Frontal cortex (tissue), 4 donors: ENCODE measurements around the gene DCUN1D1. TPM values are rescaled to one million over a fixed set of nuclear protein-coding genes. Genes with fewer than 3 reads are reported as not detected.
A peak's percentile ranks its signal among the peaks of the same experiment; 100 is the strongest.
"Not testable (repeated sequence)": the region's sequence is repeated elsewhere in the genome, so short reads cannot be mapped to it uniquely, and the experiment has no call there.

Source experiments
- DNase-seq, 2 donors: peaks; one replicate each; pipeline ENCODE4 v3.0.0; 2012; ENCODE audit warnings: low spot score in 2 of 2
- FAIRE-seq: peaks from 2 replicates; lab custom pipeline; 2012; peaks lifted over from hg19 to GRCh38; lab: Jason Lieb, UNC
- total RNA-seq: library from RNA; depleted of rRNA; stranded (reverse); fragments of >200 nt; gene quantifications from one replicate; pipeline ENCODE4 v1.2.3, GENCODE V29; 2014
- donor health status: control.
- donor health status: control.
- donor health status: control.

DCUN1D1 gene
- total RNA-seq = 60.3 TPM

GRCh38 chr3:182980204-182981037 is at the start of gene DCUN1D1:
Gene DCUN1D1 (minus strand): TSS chr3:182980538. CDS start chr3:182980489, 49 bp downstream.
- DNase-seq (peak; percentile 88 to 91), FAIRE-seq (no peak)

DNA sequence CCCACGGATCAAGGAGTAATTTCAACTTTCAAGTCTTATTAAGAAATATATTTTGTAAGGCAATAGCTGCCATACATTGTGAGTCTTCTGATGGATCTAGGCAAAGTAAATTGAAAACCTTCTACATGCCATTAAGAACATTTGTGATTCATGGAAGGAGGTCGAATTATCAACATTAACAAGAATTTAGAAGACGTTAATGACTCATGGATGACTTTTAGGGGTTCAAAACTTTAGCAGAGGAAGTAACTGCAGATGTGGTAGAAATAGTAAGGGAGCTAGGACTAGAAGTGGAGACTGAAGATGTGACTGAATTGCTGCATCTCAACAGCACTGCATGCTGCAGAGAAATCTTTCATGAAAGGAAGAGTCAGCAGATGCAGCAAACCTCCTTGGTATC is 48.1 kb upstream of the DCUN1D1 start:
- DNase-seq = no peak
- FAIRE-seq = no peak

GRCh38 chr3:183027276-183027675 is 46.9 kb upstream of the DCUN1D1 start:
- no peak for DNase-seq
- no peak for FAIRE-seq

DNA sequence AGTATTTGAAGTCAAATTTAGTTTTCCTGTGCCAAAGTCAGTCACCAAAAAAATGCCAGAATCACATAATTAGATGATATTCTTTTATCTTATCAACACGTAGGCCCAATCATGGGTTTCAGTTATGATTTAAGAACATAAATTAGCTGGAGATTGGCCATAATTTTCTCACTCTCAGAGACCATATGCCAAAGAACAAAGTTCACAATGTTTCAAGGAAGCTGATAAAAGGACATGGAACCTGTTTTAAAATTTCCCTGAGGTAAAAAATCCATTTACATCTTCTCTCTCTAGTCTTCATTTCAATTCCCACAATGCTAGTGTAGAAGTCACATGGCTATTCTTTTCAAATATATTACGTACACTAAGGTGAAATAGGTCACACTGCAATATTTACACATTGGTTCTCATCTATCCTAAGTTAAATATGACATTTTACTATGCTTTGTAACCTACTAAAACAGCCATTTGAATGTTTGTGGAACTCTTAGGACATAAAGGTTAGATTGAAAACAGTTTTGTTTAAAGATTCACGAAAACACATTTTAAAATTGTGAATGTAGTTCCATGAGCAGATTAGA is 42.7 kb upstream of the DCUN1D1 start:
- FAIRE-seq (no peak), DNase-seq (no peak)

- no peak for DNase-seq
- FAIRE-seq = no peak
Observed at GRCh38 chr3:183018421-183019192, 38.3 kb upstream of the DCUN1D1 start.

GRCh38 chr3:183015185-183015584 is 34.8 kb upstream of the DCUN1D1 start:
- DNase-seq (no peak), FAIRE-seq (no peak)

- FAIRE-seq (no peak), DNase-seq (no peak)
Observed at GRCh38 chr3:183013856-183014255, 33.5 kb upstream of the DCUN1D1 start.

DNA sequence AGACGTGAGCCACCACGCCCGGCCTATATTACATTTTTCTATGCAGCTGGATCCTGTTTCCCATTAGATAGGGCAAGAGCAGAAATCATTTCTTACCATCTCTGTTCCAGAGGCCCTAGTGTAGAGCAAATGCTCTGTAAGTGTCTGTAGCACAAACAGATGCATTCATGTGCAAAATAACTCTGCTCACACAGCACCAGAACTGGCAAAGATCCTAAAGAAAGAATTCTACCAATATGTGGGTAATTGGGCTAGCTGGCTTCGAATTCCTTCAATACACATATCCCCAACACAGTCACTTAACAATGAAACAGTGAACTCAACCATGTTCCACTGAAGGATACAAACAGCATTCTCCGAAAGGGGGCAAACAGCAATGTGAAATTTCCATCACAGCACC is 32.7 kb upstream of the DCUN1D1 start:
- FAIRE-seq (no peak), DNase-seq (no peak)

DNA sequence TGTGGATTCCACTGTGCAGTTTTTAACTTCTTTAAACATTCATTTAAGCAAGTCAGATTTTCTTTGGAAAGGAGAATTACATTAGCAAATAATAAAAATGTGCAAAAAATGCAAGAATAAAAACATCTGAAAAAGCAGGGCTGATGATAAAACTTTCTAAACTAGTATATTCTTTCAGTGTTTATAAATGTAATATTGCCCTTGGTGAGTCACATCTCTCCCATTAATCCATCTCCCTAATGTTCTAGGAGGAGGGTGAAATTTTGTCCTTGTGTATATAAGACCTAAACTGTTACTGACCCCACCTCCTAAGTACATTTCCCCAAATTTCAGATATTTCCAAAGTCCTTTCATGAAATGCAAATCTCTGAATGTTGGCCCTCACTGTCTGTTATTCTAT is 28.5 kb upstream of the DCUN1D1 start:
- no peak for DNase-seq
- FAIRE-seq = no peak

GRCh38 chr3:183008303-183008702 is 28.0 kb upstream of the DCUN1D1 start:
- no peak for DNase-seq
- FAIRE-seq = no peak

GRCh38 chr3:183006396-183007002 is 26.2 kb upstream of the DCUN1D1 start:
- FAIRE-seq (no peak), DNase-seq (no peak)

GRCh38 chr3:182999767-183000166 is 19.4 kb upstream of the DCUN1D1 start:
- no peak for DNase-seq
- FAIRE-seq = no peak

- not testable (repeated sequence) for FAIRE-seq, DNase-seq
Observed at GRCh38 chr3:182993486-182994201, 13.3 kb upstream of the DCUN1D1 start.

DNA sequence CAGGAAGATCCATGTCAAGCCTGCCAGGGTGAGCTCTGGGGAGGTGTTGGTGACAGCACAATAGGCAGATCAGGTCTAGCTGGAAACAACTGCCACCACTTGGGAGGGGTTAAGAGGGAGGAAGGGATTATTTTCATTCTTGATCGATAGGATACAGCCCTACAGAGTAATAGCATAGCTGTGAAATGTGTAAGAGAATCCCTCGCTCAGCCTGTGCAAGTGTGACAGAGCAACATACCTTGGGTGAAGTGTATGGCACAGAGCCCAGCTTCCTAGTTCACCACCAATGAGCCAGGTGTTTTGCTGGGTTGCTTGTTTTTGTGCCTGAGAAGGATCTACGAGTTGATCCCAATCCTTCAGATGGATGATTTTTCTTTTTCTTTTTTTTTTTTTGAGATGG is 9.2 kb upstream of the DCUN1D1 start:
- no peak for DNase-seq

GRCh38 chr3:182986021-182986420 is 5.7 kb upstream of the DCUN1D1 start:
- FAIRE-seq = no peak
- DNase-seq = no peak

More for the DNA sequence above, 9.2 kb upstream of the DCUN1D1 start:
- no peak for FAIRE-seq

GRCh38 chr3:182983876-182984275 is 3.5 kb upstream of the DCUN1D1 start:
- no peak for FAIRE-seq

DNA sequence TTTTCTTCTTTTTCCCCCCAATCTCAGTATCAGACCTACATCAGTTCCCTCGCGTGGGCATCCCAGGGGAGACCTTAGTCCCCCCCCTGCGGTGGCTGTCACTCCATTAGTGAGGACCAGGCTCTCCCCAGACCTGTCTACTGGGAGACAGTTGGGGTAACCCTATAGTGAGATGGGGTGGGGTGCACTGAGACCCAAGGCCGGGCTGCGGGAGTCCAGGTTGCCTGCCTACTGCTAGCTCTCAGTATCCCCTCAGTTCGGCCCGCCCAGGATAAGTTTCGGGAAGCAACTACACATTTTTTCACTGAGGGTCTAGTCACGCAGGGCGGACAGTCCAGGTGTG is 671 bp upstream of the DCUN1D1 start:
- no peak for FAIRE-seq
- DNase-seq = peak in 1 of 2 donors; percentile 19

More at GRCh38 chr3:182983876-182984275, 3.5 kb upstream of the DCUN1D1 start:
- no peak for DNase-seq

- DNase-seq (peak in 1 of 2 donors; percentile 29), FAIRE-seq (no peak)
Observed at GRCh38 chr3:182979674-182980191, 605 bp downstream of the DCUN1D1 start.

- FAIRE-seq (no peak), DNase-seq (no peak)
Observed at GRCh38 chr3:182979103-182979673, 1.1 kb downstream of the DCUN1D1 start.
